Endothelial cell of umbilical vein (primary cell): ENCODE results near the gene LAMC1. TPM values are rescaled to one million over a fixed set of nuclear protein-coding genes. Genes with fewer than 3 reads are reported as not detected.

ENCODE experiments used
- BruUV-seq: library from RNA; stranded (reverse); fragments of 400-500 nt; replicated peaks from 2 replicates; lab custom pipeline; 2021; lab: Mats Ljungman, UMichigan
- CTCF ChIA-PET: fragments of 300-600, 350-600 bp; sonication (Branson Sonifier 250); formaldehyde crosslinking; loops from one replicate; lab custom pipeline; 2021; ENCODE audit warnings: antibody characterized with exemption, inconsistent platforms; lab: Charles Lee
- POLR2A ChIA-PET: fragments of 300-600, 350-600 bp; sonication (Branson Sonifier 250); formaldehyde crosslinking; loops from one replicate; lab custom pipeline; 2021; ENCODE audit warnings: antibody characterized with exemption, inconsistent platforms; lab: Charles Lee
- DNase-seq: peaks from one replicate; pipeline ENCODE4 v3.0.0-alpha.2; 2011; ENCODE audit warnings: low read depth, low spot score
- FAIRE-seq: peaks from 2 replicates; lab custom pipeline; 2011; peaks lifted over from hg19 to GRCh38; lab: Jason Lieb, UNC
- H2AFZ ChIP-seq: 2 replicates; pipeline ENCODE4 v1.6.0; 2012; ENCODE audit warnings: low read depth, low read length, control low read depth, inconsistent platforms
- H3K27ac ChIP-seq: 2 replicates; pipeline ENCODE4 v1.5.1; 2011; ENCODE audit warnings: low read depth, mild to moderate bottlenecking, control low read depth, low read length, moderate library complexity; ENCODE audit not compliant: insufficient read depth
- H3K27me3 ChIP-seq, 2 experiments: 2 replicates each; pipeline versions ENCODE4 v1.6.0 to v1.6.1; 2011; ENCODE audit warnings: low read length in 2 of 2, mixed read lengths in 1 of 2; ENCODE audit not compliant: control insufficient read depth in 2 of 2, insufficient read depth in 2 of 2
- H3K36me3 ChIP-seq, 2 experiments: 2 replicates in 1 of 2; 3 replicates in 1 of 2; pipeline ENCODE4 v1.5.1; 2011; ENCODE audit warnings: low read length in 2 of 2, mild to moderate bottlenecking in 1 of 2, moderate library complexity in 1 of 2; ENCODE audit not compliant: control insufficient read depth in 2 of 2, insufficient read depth in 2 of 2; ENCODE audit errors: extremely low read depth in 1 of 2
- H3K4me1 ChIP-seq: 3 replicates; pipeline ENCODE4 v1.5.1; 2011; ENCODE audit warnings: mild to moderate bottlenecking, low read length; ENCODE audit not compliant: control insufficient read depth, insufficient read depth; ENCODE audit errors: extremely low read depth
- H3K4me2 ChIP-seq: 2 replicates; pipeline ENCODE4 v1.6.1; 2011; ENCODE audit warnings: low read length, control low read depth, mixed read lengths; ENCODE audit not compliant: insufficient read depth
- H3K4me3 ChIP-seq, 3 experiments: fragments of 200-600 bp in 1 of 3; sonication (generic), shearing (Covaris generic) in 1 of 3; replicated peaks in 1 of 3; 2 replicates each; pipeline ENCODE4 v1.5.1; 2011 to 2016; ENCODE audit warnings: control low read depth in 3 of 3, low read length in 3 of 3, mild to moderate bottlenecking in 2 of 3, inconsistent platforms in 1 of 3, low read depth in 1 of 3, moderate library complexity in 1 of 3; ENCODE audit not compliant: insufficient read depth in 1 of 3
- H3K79me2 ChIP-seq: 2 replicates; pipeline ENCODE4 v1.6.0; 2012; ENCODE audit warnings: low read length, inconsistent platforms; ENCODE audit not compliant: control insufficient read depth, insufficient read depth
- H3K9ac ChIP-seq: replicated peaks from 2 replicates; pipeline ENCODE3; 2011; ENCODE audit warnings: low read length, control low read depth; ENCODE audit not compliant: insufficient read depth; ENCODE audit errors: extremely low read depth
- H3K9me1 ChIP-seq: replicated peaks from 3 replicates; pipeline ENCODE4 v1.6.0; 2011; ENCODE audit warnings: mild to moderate bottlenecking, low read length; ENCODE audit not compliant: control insufficient read depth, insufficient read depth; ENCODE audit errors: extremely low read depth
- H3K9me3 ChIP-seq: replicated peaks from 2 replicates; pipeline ENCODE4 v1.5.1; 2012; ENCODE audit warnings: low read length, inconsistent platforms; ENCODE audit not compliant: control insufficient read depth, insufficient read depth
- H4K20me1 ChIP-seq: replicated peaks from 2 replicates; pipeline ENCODE3; 2011; ENCODE audit warnings: mild to moderate bottlenecking, low read length; ENCODE audit not compliant: control insufficient read depth, insufficient read depth; ENCODE audit errors: extremely low read depth
- EZH2 ChIP-seq: IDR thresholded peaks from 2 replicates; pipeline ENCODE4 v1.6.1; 2012; ENCODE audit warnings: borderline replicate concordance, low read depth, mild to moderate bottlenecking, moderate library complexity, low read length, inconsistent platforms; ENCODE audit not compliant: severe bottlenecking
- FOS ChIP-seq: IDR thresholded peaks from 2 replicates; pipeline ENCODE4 v1.6.1; 2011; ENCODE audit warnings: mild to moderate bottlenecking, low read length, moderate library complexity, borderline replicate concordance; ENCODE audit not compliant: insufficient read depth
- GATA2 ChIP-seq: IDR thresholded peaks from 2 replicates; pipeline ENCODE4 v1.7.0; 2011; ENCODE audit warnings: low read depth, mild to moderate bottlenecking, moderate library complexity, mixed read lengths, low read length; ENCODE audit not compliant: insufficient read length, insufficient read depth
- JUN ChIP-seq: IDR thresholded peaks from 2 replicates; pipeline ENCODE4 v1.6.1; 2011; ENCODE audit warnings: borderline replicate concordance, low read depth; ENCODE audit not compliant: insufficient read length, insufficient read depth
- MYC ChIP-seq: IDR thresholded peaks from one replicate; pipeline ENCODE4 v1.6.1; 2011; ENCODE audit warnings: mild to moderate bottlenecking, low read depth, low read length
- POLR2A ChIP-seq: IDR thresholded peaks from 2 replicates; pipeline ENCODE4 v1.6.1; 2012; ENCODE audit warnings: low read depth, mild to moderate bottlenecking, control low read depth, low read length
- POLR2AphosphoS5 ChIP-seq: IDR thresholded peaks from 2 replicates; pipeline ENCODE4 v1.6.1; 2012; ENCODE audit warnings: low read depth, mild to moderate bottlenecking, control low read depth, low read length, moderate library complexity; ENCODE audit not compliant: insufficient read depth
- dilution Hi-C: fragments of 300-500 bp; cut with MboI; formaldehyde crosslinking; loops from one replicate; pipeline ENCODE4 v1.15.0; 2019; ENCODE audit warnings: low sequenced_read_pairs; ENCODE audit not compliant: extremely low pct_ligation_motif_present
- intact Hi-C: fragments of 100-400 bp; cut with micrococcal nuclease; formaldehyde crosslinking; loops from one replicate; pipeline ENCODE4 v1.10.0; 2022
- polyA plus RNA-seq, 4 experiments: library from polyadenylated mRNA; depleted of rRNA in 3 of 4; stranded (reverse) in 3 of 4; unstranded in 1 of 4; fragments of >200 nt; gene quantifications; 2 replicates each; pipeline versions ENCODE4 v1.2.1 to v1.2.3, GENCODE V29; 2011 to 2012; ENCODE audit warnings: missing spikeins in 1 of 4
- total RNA-seq: library from RNA; stranded (reverse); gene quantifications from 2 replicates; pipeline ENCODE4 v1.2.3, GENCODE V29; 2021
- TF ChIP-seq, protein P1 (sequence below): IDR thresholded peaks from 2 replicates; pipeline ENCODE4 v1.6.1; 2011; ENCODE audit not compliant: insufficient read depth, insufficient read length
- TF ChIP-seq, protein P2 (sequence below), 2 donors: IDR thresholded peaks; 1 replicate in 1 of 2; 2 replicates in 1 of 2; pipeline ENCODE4 v1.5.1; 2011; ENCODE audit warnings: low read length in 2 of 2, mild to moderate bottlenecking in 2 of 2, moderate library complexity in 2 of 2, control low read depth in 1 of 2, inconsistent platforms in 1 of 2, low read depth in 1 of 2; ENCODE audit not compliant: insufficient read depth in 1 of 2; ENCODE audit errors: extremely low read depth in 1 of 2

The LAMC1 gene
- total and polyA plus RNA-seq, 2 donors (not counting 3 experiments of a cell fraction or from before 2014, with no cell fraction given): 92.5 to 216 TPM

DNA sequence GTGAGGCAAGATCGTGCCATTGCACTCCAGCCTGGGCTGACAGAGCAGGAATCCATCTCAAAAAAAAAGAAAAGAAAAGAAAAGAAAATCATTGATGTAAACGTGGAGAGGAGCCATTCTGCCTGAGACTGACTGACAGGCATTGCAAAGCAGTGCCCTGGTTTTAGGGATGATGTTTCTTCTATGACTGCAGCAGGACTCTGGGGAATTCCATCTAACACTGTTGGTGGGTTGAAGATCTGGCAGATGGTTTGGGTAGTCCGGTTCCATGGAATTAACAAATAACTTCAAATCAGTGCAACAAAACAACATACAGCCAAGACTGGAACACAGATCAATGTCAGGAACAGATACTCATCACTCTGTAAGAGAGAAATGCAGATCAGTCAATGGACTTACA lies 145.1 kb downstream of the LAMC1 start:
- Histone ChIP-seq H3K36me3 (no peaks in the 10 kb centered on the region), H3K79me2 (no peaks in the 10 kb centered on the region), H3K27ac (no peak overlapping the region), H4K20me1 (no peaks in the 10 kb centered on the region), H2AFZ (no peak overlapping the region), H3K27me3 (no peaks in the 10 kb centered on the region), H3K4me2 (no peak overlapping the region), H3K4me3 (no peak overlapping the region), H3K9ac (no peak overlapping the region), H3K4me1 (peaks cover 18% of the 10 kb centered on the region), H3K9me3 (no peaks in the 10 kb centered on the region), H3K9me1 (no peaks in the 10 kb centered on the region)
- DNase-seq (no peak), FAIRE-seq (no peak)
- dilution Hi-C loops: no loop called here
- TF ChIP-seq, protein P1, sequence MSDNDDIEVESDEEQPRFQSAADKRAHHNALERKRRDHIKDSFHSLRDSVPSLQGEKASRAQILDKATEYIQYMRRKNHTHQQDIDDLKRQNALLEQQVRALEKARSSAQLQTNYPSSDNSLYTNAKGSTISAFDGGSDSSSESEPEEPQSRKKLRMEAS: no peak
- no peak for TF ChIP-seq POLR2AphosphoS5
- TF ChIP-seq FOS: no peak
- no peak for TF ChIP-seq POLR2A
- TF ChIP-seq JUN: no peak
- no peak for TF ChIP-seq EZH2
- TF ChIP-seq GATA2: no peak
- TF ChIP-seq, protein P2, sequence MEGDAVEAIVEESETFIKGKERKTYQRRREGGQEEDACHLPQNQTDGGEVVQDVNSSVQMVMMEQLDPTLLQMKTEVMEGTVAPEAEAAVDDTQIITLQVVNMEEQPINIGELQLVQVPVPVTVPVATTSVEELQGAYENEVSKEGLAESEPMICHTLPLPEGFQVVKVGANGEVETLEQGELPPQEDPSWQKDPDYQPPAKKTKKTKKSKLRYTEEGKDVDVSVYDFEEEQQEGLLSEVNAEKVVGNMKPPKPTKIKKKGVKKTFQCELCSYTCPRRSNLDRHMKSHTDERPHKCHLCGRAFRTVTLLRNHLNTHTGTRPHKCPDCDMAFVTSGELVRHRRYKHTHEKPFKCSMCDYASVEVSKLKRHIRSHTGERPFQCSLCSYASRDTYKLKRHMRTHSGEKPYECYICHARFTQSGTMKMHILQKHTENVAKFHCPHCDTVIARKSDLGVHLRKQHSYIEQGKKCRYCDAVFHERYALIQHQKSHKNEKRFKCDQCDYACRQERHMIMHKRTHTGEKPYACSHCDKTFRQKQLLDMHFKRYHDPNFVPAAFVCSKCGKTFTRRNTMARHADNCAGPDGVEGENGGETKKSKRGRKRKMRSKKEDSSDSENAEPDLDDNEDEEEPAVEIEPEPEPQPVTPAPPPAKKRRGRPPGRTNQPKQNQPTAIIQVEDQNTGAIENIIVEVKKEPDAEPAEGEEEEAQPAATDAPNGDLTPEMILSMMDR (IDR thresholded peaks at IDR 0.05; ENCODE audit: extremely low read depth in 1 of 2, insufficient read depth in 1 of 2, low read depth in 1 of 2, low read length in 2 of 2): no peak
- TF ChIP-seq MYC: no peak
- ChIA-PET POLR2A (no interaction called here), CTCF (interaction anchor here (1.3 to 2.0 kb wide), 3 partner anchors 59 to 67 kb away, joined by 4 to 7 read pairs (median 4); no protein-coding TSS in a partner anchor)
- no TSS peak for BruUV-seq
- intact Hi-C loops: no loop called here
